Activated CD4-positive, alpha-beta memory T cell treated with anti-CD3 and anti-CD28 coated beads, Interleukin-2, amount 10 ng/mL, durations not matched to agents 7 days and 5 days (primary cell): ENCODE results near the gene CRYBA1. TPM values are rescaled to one million over a fixed set of nuclear protein-coding genes. Genes with fewer than 3 reads are reported as not detected.
"Not testable (repeated sequence)": the region's sequence is repeated elsewhere in the genome, so short reads cannot be mapped to it uniquely, and the experiment has no call there.

ENCODE experiments used
- CTCF ChIA-PET: fragments of 350-600 bp; sonication (Branson Sonifier 250); formaldehyde crosslinking; loops from one replicate; lab custom pipeline; 2021; ENCODE audit warnings: antibody characterized with exemption, inconsistent platforms; lab: Charles Lee
- POLR2A ChIA-PET: fragments of 350-600 bp; sonication (Branson Sonifier 250); formaldehyde crosslinking; loops from one replicate; lab custom pipeline; 2021; ENCODE audit warnings: antibody characterized with exemption; lab: Charles Lee
- DNase-seq: peaks from one replicate; pipeline ENCODE4 v3.0.0-alpha.2; 2020
- H3K27ac Mint-ChIP-seq: one replicate; pipeline ENCODE4 v1.8.0; 2021; ENCODE audit warnings: mild to moderate bottlenecking, mixed read lengths
- H3K27me3 Mint-ChIP-seq: one replicate; pipeline ENCODE4 v1.8.0; 2021; ENCODE audit warnings: mixed read lengths
- H3K36me3 Mint-ChIP-seq: one replicate; pipeline ENCODE4 v1.8.0; 2021; ENCODE audit warnings: low read depth, mixed read lengths
- H3K4me1 Mint-ChIP-seq: one replicate; pipeline ENCODE4 v1.8.0; 2021; ENCODE audit warnings: mixed read lengths
- H3K4me3 Mint-ChIP-seq: one replicate; pipeline ENCODE4 v1.8.0; 2021; ENCODE audit warnings: mild to moderate bottlenecking, mixed read lengths
- H3K9me3 Mint-ChIP-seq: one replicate; pipeline ENCODE4 v1.8.0; 2021; ENCODE audit warnings: mixed read lengths
- total RNA-seq, 2 experiments: library from RNA; stranded (reverse); gene quantifications; one replicate each; pipeline ENCODE4 v1.2.3, GENCODE V29; 2021

CRYBA1 gene
- total RNA-seq, 2 experiments from 2014 or later: not detected

DNA sequence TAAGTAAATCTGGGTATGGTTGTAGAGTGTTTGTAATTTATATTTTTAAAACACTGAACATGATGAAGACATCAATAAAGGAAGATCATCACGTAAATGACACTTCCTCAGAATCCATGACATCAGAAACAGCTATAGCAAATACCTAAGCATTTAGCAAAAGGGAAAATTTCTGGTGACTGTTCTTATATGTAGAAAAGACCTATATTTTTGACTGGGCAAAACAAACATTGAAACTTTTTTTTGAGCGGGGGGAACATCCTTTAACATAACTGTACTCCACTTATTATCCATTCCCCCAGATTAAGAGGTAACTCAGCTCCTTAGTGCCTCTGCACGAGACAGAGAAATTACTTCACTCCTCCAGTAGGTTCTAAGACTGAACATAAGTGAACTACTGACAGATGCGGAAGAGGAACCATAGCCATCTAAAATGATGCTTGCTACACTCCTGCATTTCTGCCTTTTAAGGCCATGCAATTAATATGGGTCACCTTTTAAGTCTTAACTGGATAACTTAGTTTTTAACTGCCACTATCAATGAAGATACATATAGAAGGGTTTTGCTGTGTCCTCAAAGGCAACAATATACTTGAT lies 9.4 kb downstream of the CRYBA1 start:
- no peak for DNase-seq
- CTCF ChIA-PET: interaction anchor here (1.3 to 3.6 kb wide), 9 partner anchors 10 to 140 kb away, joined by 3 to 12 read pairs (median 4); partner anchors contain the start of gene MYO18A
- Mint-ChIP-seq H3K9me3 (no peaks in the 10 kb centered on the region), H3K4me3 (no peak overlapping the region), H3K36me3 (peaks cover 45% of the 10 kb centered on the region), H3K27ac (no peak overlapping the region), H3K4me1 (peaks cover 19% of the 10 kb centered on the region), H3K27me3 (no peaks in the 10 kb centered on the region)
- POLR2A ChIA-PET: interaction anchor here (1.7 kb wide), 1 partner anchor 38 kb away, joined by 6 read pairs; the partner anchor contains the start of gene NUFIP2

- Mint-ChIP-seq H3K4me1 (peaks cover 21% of the 10 kb centered on the region), H3K4me3 (no peak overlapping the region), H3K36me3 (peaks cover 51% of the 10 kb centered on the region), H3K27me3 (no peaks in the 10 kb centered on the region), H3K9me3 (no peaks in the 10 kb centered on the region), H3K27ac (no peak overlapping the region)
- ChIA-PET CTCF (interaction anchor here (0.6 to 3.6 kb wide), 14 partner anchors 8 to 280 kb away, joined by 3 to 12 read pairs (median 4); partner anchors contain the start of gene MYO18A), POLR2A (interaction anchor here (0.6 to 1.7 kb wide), 7 partner anchors 14 to 245 kb away, joined by 3 to 6 read pairs (median 3); partner anchors contain the start of gene NUFIP2)
- DNase-seq: no peak
These were observed 10.2 kb downstream of the CRYBA1 start for GRCh38 chr17:29256735-29257466.

GRCh38 chr17:29257756-29258155 lies 11.1 kb downstream of the CRYBA1 start:
- POLR2A ChIA-PET: interaction anchor here (1.1 to 1.5 kb wide), 5 partner anchors 9 to 109 kb away, joined by 3 to 6 read pairs (median 3); partner anchors contain the start of gene NUFIP2
- no peak overlapping the region for H3K27ac Mint-ChIP-seq
- CTCF ChIA-PET: interaction anchor here (0.6 to 3.6 kb wide), 7 partner anchors 12 to 141 kb away, joined by 3 to 12 read pairs (median 6); no protein-coding TSS in a partner anchor
- H3K9me3 Mint-ChIP-seq: no peaks in the 10 kb centered on the region
- no peak for DNase-seq
- peaks cover 21% of the 10 kb centered on the region for H3K4me1 Mint-ChIP-seq
- H3K36me3 Mint-ChIP-seq: peaks cover 55% of the 10 kb centered on the region
- no peak overlapping the region for H3K4me3 Mint-ChIP-seq
- no peaks in the 10 kb centered on the region for H3K27me3 Mint-ChIP-seq

- H3K27ac Mint-ChIP-seq: no peak overlapping the region
These were observed 17.3 kb downstream of the CRYBA1 start for GRCh38 chr17:29263916-29264315.

GRCh38 chr17:29271980-29272379 lies 25.3 kb downstream of the CRYBA1 start:
- H3K27me3 Mint-ChIP-seq, H3K9me3 Mint-ChIP-seq, H3K4me3 Mint-ChIP-seq, H3K27ac Mint-ChIP-seq, DNase-seq, POLR2A ChIA-PET: not testable (repeated sequence)
- Mint-ChIP-seq H3K4me1 (peaks cover 31% of the 10 kb centered on the region), H3K36me3 (peaks cover 71% of the 10 kb centered on the region)
- CTCF ChIA-PET: interaction anchor here (0.7 kb wide), 1 partner anchor 148 kb away, joined by 3 read pairs; no protein-coding TSS in a partner anchor

More at GRCh38 chr17:29263916-29264315, 17.3 kb downstream of the CRYBA1 start:
- Mint-ChIP-seq H3K4me3 (no peak overlapping the region), H3K4me1 (peaks cover 23% of the 10 kb centered on the region), H3K36me3 (peaks cover 71% of the 10 kb centered on the region), H3K27me3 (no peaks in the 10 kb centered on the region), H3K9me3 (no peaks in the 10 kb centered on the region)
- ChIA-PET POLR2A (no interaction called here), CTCF (no interaction called here)
- DNase-seq: no peak

- ChIA-PET POLR2A (interaction anchor here (1.0 to 1.2 kb wide), 2 partner anchors 18 kb away, joined by 3 to 5 read pairs; no protein-coding TSS in a partner anchor), CTCF (interaction anchor here (0.7 to 1.6 kb wide), 4 partner anchors 17 to 481 kb away, joined by 3 to 5 read pairs (median 3); no protein-coding TSS in a partner anchor)
- Mint-ChIP-seq H3K36me3 (peaks cover 78% of the 10 kb centered on the region), H3K27ac (no peak overlapping the region), H3K4me3 (no peak overlapping the region), H3K4me1 (peaks cover 39% of the 10 kb centered on the region), H3K9me3 (peaks cover 7% of the 10 kb centered on the region), H3K27me3 (no peaks in the 10 kb centered on the region)
- no peak for DNase-seq
These were observed 27.3 kb downstream of the CRYBA1 start for GRCh38 chr17:29273924-29274323.

DNA sequence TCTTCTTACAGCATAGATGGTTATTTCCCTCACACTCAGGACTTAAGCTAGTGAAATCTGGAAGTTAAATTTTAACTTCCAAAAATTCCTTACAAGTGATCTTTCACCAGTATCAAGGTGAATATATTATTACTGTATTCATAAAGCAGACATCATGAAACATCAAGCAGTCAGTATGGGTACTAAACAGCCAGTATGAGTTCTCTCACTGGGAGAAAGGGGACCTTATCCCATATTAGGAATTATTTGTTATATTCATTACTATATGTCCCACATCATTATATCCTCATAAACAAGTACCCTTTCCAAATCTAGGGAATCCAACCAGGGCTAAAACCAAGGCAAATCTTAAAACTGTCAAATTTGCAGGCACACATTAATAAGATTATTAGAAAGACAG lies 32.0 kb downstream of the CRYBA1 start:
- H3K27ac Mint-ChIP-seq: no peak overlapping the region
- no peak overlapping the region for H3K4me3 Mint-ChIP-seq
- H3K9me3 Mint-ChIP-seq: peaks cover 16% of the 10 kb centered on the region
- H3K36me3 Mint-ChIP-seq: peaks cover 94% of the 10 kb centered on the region
- DNase-seq: no peak
- ChIA-PET CTCF (no interaction called here), POLR2A (no interaction called here)
- no peaks in the 10 kb centered on the region for H3K27me3 Mint-ChIP-seq
- H3K4me1 Mint-ChIP-seq: peaks cover 43% of the 10 kb centered on the region

- Mint-ChIP-seq H3K27me3 (no peaks in the 10 kb centered on the region), H3K4me1 (peaks cover 41% of the 10 kb centered on the region), H3K4me3 (no peak overlapping the region), H3K36me3 (peaks cover 91% of the 10 kb centered on the region), H3K27ac (no peak overlapping the region), H3K9me3 (peaks cover 16% of the 10 kb centered on the region)
- ChIA-PET POLR2A (no interaction called here), CTCF (interaction anchor here (1.2 kb wide), 1 partner anchor 10 kb away, joined by 3 read pairs; no protein-coding TSS in a partner anchor)
- no peak for DNase-seq
These were observed 32.9 kb downstream of the CRYBA1 start for GRCh38 chr17:29279397-29280070.

- peaks cover 88% of the 10 kb centered on the region for H3K36me3 Mint-ChIP-seq
- CTCF ChIA-PET: interaction anchor here (0.5 to 1.7 kb wide), 2 partner anchors 9 to 714 kb away, joined by 3 to 4 read pairs; no protein-coding TSS in a partner anchor
- POLR2A ChIA-PET: interaction anchor here (1.3 to 3.3 kb wide), 2 partner anchors 8 to 11 kb away, joined by 5 to 13 read pairs; no protein-coding TSS in a partner anchor
- DNase-seq: no peak
- H3K27me3 Mint-ChIP-seq: no peaks in the 10 kb centered on the region
- H3K4me3 Mint-ChIP-seq: no peak overlapping the region
- H3K9me3 Mint-ChIP-seq: peaks cover 13% of the 10 kb centered on the region
- H3K4me1 Mint-ChIP-seq: peaks cover 44% of the 10 kb centered on the region
- no peak overlapping the region for H3K27ac Mint-ChIP-seq
These were observed 36.8 kb downstream of the CRYBA1 start for GRCh38 chr17:29283496-29283895.

- Mint-ChIP-seq H3K4me1 (peaks cover 46% of the 10 kb centered on the region), H3K36me3 (peaks cover 88% of the 10 kb centered on the region), H3K27me3 (no peaks in the 10 kb centered on the region), H3K27ac (no peak overlapping the region), H3K4me3 (no peak overlapping the region), H3K9me3 (peaks cover 9% of the 10 kb centered on the region)
- no peak for DNase-seq
- POLR2A ChIA-PET: interaction anchor here (1.3 to 3.3 kb wide), 2 partner anchors 8 to 10 kb away, joined by 5 to 13 read pairs; no protein-coding TSS in a partner anchor
- CTCF ChIA-PET: interaction anchor here (0.5 to 1.7 kb wide), 2 partner anchors 8 to 715 kb away, joined by 3 to 4 read pairs; no protein-coding TSS in a partner anchor
These were observed 37.3 kb downstream of the CRYBA1 start for GRCh38 chr17:29283961-29284360.

DNA sequence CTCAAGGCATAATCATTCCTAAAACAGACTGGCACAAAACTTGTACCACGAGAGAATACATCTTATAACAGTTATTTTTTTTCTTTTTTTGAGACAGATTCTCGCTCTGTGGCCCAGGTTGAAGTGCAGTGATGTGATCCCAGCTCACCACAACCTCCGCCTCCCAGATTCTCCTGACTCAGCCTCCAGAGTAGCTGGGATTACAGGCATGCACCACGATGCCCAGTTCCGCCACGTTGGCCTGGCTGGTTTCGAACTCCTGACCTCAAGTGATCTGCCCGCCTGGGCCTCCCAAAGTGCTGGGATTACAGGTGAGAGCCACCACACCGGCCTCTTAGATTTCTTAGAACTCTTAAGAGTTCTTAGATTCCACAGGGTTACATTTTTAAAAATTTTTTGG lies 43.2 kb downstream of the CRYBA1 start:
- Mint-ChIP-seq H3K36me3 (peaks cover 67% of the 10 kb centered on the region), H3K9me3 (no peaks in the 10 kb centered on the region), H3K27me3 (no peaks in the 10 kb centered on the region), H3K4me3 (no peak overlapping the region), H3K27ac (no peak overlapping the region), H3K4me1 (peaks cover 55% of the 10 kb centered on the region)
- DNase-seq: no peak
- CTCF ChIA-PET: interaction anchor here (1.1 to 3.3 kb wide), 6 partner anchors 9 to 234 kb away, joined by 3 to 50 read pairs (median 4); no protein-coding TSS in a partner anchor
- POLR2A ChIA-PET: no interaction called here
